Measurements from ENCODE around the gene MAP4K3.
A peak's percentile ranks its signal among the peaks of the same experiment; 100 is the strongest.

Gene MAP4K3

GRCh38 chr2:39234754-39235153 is 202.3 kb downstream of the MAP4K3 start:
- no peak for DNase-seq

GRCh38 chr2:39232141-39232540 is 204.9 kb downstream of the MAP4K3 start:
- no peak for DNase-seq

GRCh38 chr2:39228413-39229209 is 208.5 kb downstream of the MAP4K3 start:
- DNase-seq: peak in 1 of 14 donors; percentile 37

GRCh38 chr2:39227628-39228412 is 209.3 kb downstream of the MAP4K3 start:
- DNase-seq: peak in 13 of 14 donors; percentile 0 to 72 (median 43)

- no peak for DNase-seq
Measured at GRCh38 chr2:39225567-39225966, 211.5 kb downstream of the MAP4K3 start.

- no peak for DNase-seq
Measured at GRCh38 chr2:39223909-39224308, 213.2 kb downstream of the MAP4K3 start.

- no peak for DNase-seq
Measured at GRCh38 chr2:39221459-39221858, 215.6 kb downstream of the MAP4K3 start.

- DNase-seq: no peak
Measured at GRCh38 chr2:39220136-39220535, 216.9 kb downstream of the MAP4K3 start.

- no peak for DNase-seq
Measured at GRCh38 chr2:39218391-39218790, 218.7 kb downstream of the MAP4K3 start.

GRCh38 chr2:39217192-39217550 is 219.9 kb downstream of the MAP4K3 start:
- no peak for DNase-seq

GRCh38 chr2:39216346-39217191 is 220.5 kb downstream of the MAP4K3 start:
- DNase-seq: no peak

GRCh38 chr2:39215545-39215944 is 221.5 kb downstream of the MAP4K3 start:
- no peak for DNase-seq

- no peak for DNase-seq
Measured at GRCh38 chr2:39213015-39213414, 224.1 kb downstream of the MAP4K3 start.

- DNase-seq: no peak
Measured at GRCh38 chr2:39210846-39211245, 226.2 kb downstream of the MAP4K3 start.

- no peak for DNase-seq
Measured at GRCh38 chr2:39203382-39203781, 233.7 kb downstream of the MAP4K3 start.

- DNase-seq: no peak
Measured at GRCh38 chr2:39202639-39203369, 234.3 kb downstream of the MAP4K3 start.

Measured in C1 segment of cervical spinal cord (tissue), 14 donors.